GM18505 (cell line): Measurements from ENCODE around the gene ARSI.

ENCODE experiments used
- ATAC-seq: cut with Tn5 transposase; IDR thresholded peaks from one replicate; pipeline ENCODE4 v1.9.1; 2021; ENCODE audit not compliant: unreplicated experiment
- POLR2A ChIP-seq: IDR thresholded peaks from 4 replicates; pipeline ENCODE4 v1.6.1; 2011; ENCODE audit warnings: borderline replicate concordance; ENCODE audit not compliant: insufficient read depth, insufficient read length; ENCODE audit errors: extremely low read depth

ARSI gene

GRCh38 chr5:150307617-150308426 lies 5.1 kb upstream of the ARSI start:
- no peak for ATAC-seq
- no peak for TF ChIP-seq POLR2A

GRCh38 chr5:150306775-150307174 lies 4.1 kb upstream of the ARSI start:
- TF ChIP-seq POLR2A, result no peak
- ATAC-seq, result no peak

- no peak for ATAC-seq
- TF ChIP-seq POLR2A, result no peak
Measured at GRCh38 chr5:150305557-150305956, 2.9 kb upstream of the ARSI start.

GRCh38 chr5:150305095-150305494 lies 2.4 kb upstream of the ARSI start:
- ATAC-seq, result no peak
- TF ChIP-seq POLR2A, result no peak

- no peak for ATAC-seq
Measured at GRCh38 chr5:150304481-150305081, 1.9 kb upstream of the ARSI start.

GRCh38 chr5:150303660-150304386 lies 1.1 kb upstream of the ARSI start:
- TF ChIP-seq POLR2A, result no peak
- no peak for ATAC-seq

More at GRCh38 chr5:150304481-150305081, 1.9 kb upstream of the ARSI start:
- no peak for TF ChIP-seq POLR2A

- no peak for TF ChIP-seq POLR2A
- no peak for ATAC-seq
Measured at GRCh38 chr5:150303070-150303615, 438 bp upstream of the ARSI start.

- no peak for ATAC-seq
- TF ChIP-seq POLR2A, result no peak
Measured at GRCh38 chr5:150301901-150302300, 804 bp downstream of the ARSI start.

- ATAC-seq, result no peak
- TF ChIP-seq POLR2A, result no peak
Measured at GRCh38 chr5:150301170-150301505, 1.6 kb downstream of the ARSI start.

- TF ChIP-seq POLR2A, result no peak
- no peak for ATAC-seq
Measured at GRCh38 chr5:150300496-150301169, 2.1 kb downstream of the ARSI start.

- no peak for TF ChIP-seq POLR2A
- no peak for ATAC-seq
Measured at GRCh38 chr5:150299571-150300327, 3.0 kb downstream of the ARSI start.

- TF ChIP-seq POLR2A, result no peak
- ATAC-seq, result no peak
Measured at GRCh38 chr5:150298701-150299451, 3.8 kb downstream of the ARSI start.
